Tibial nerve (tissue), 4 donors: Measurements from ENCODE around the gene FAM83G. TPM values are rescaled to one million over a fixed set of nuclear protein-coding genes. Genes with fewer than 3 reads are reported as not detected.

ENCODE experiments used
- DNase-seq, 2 donors: peaks; one replicate each; pipeline ENCODE4 v3.0.0-alpha.2; 2019; ENCODE audit warnings: low spot score in 2 of 2
- H3K27ac ChIP-seq, 4 donors: fragments of 200-600 bp; sonication (generic) in 3 of 4; one replicate each; pipeline ENCODE4 v1.5.1; 2017 to 2019; ENCODE audit warnings: mild to moderate bottlenecking in 1 of 4
- H3K27me3 ChIP-seq, 2 donors: fragments of 200-600 bp; sonication (generic) in 1 of 2; one replicate each; pipeline versions ENCODE4 v1.5.1 to v1.6.0; 2017 to 2019
- H3K36me3 ChIP-seq, 3 donors: fragments of 200-600 bp; sonication (generic); one replicate each; pipeline ENCODE4 v1.5.1; 2018 to 2019
- H3K4me1 ChIP-seq, 4 donors: fragments of 200-600 bp; sonication (generic) in 3 of 4; one replicate each; pipeline ENCODE4 v1.5.1; 2017 to 2019
- H3K4me3 ChIP-seq, 4 donors: fragments of 200-600 bp; sonication (generic) in 3 of 4; one replicate each; pipeline ENCODE4 v1.5.1; 2017 to 2019; ENCODE audit warnings: mild to moderate bottlenecking in 1 of 4, moderate library complexity in 1 of 4
- H3K9me3 ChIP-seq, 4 donors: fragments of 200-600 bp; sonication (generic) in 3 of 4; one replicate each; pipeline ENCODE4 v1.5.1; 2017 to 2019
- EP300 ChIP-seq, 2 donors: sonication (generic); formaldehyde crosslinking; IDR thresholded peaks; one replicate each; pipeline ENCODE4 v1.6.1; 2017; ENCODE audit warnings: antibody characterized with exemption in 2 of 2, mild to moderate bottlenecking in 1 of 2
- POLR2A ChIP-seq, 2 donors: fragments of 450-650 bp; IDR thresholded peaks; one replicate each; pipeline ENCODE4 v1.6.1; 2017; ENCODE audit warnings: antibody characterized with exemption in 2 of 2, mild to moderate bottlenecking in 2 of 2, moderate library complexity in 2 of 2
- WGBS, 2 donors: methylation state at CpG; one replicate each; pipeline ENCODE4 v1.1.5; 2018; 5-methylcytosine and 5-hydroxymethylcytosine counted together
- total RNA-seq, 4 donors: library from RNA; depleted of rRNA; stranded (reverse); fragments of >200 nt; gene quantifications; one replicate each; pipeline ENCODE4 v1.1.0, GENCODE V29; 2016
- TF ChIP-seq, protein P1 (sequence below), 5 experiments: fragments of 200-600 bp in 3 of 5; fragments of 450-650 bp in 2 of 5; sonication (generic) in 3 of 5; IDR thresholded peaks; one replicate each; pipeline ENCODE4 v1.5.1; 2016 to 2019; ENCODE audit warnings: antibody characterized with exemption in 5 of 5, mild to moderate bottlenecking in 3 of 5, moderate library complexity in 2 of 5

FAM83G gene
- total RNA-seq, 4 donors from 2014 or later: 1.3 to 11.8 (median 3.8) TPM

GRCh38 chr17:18951941-18952842 is 52.4 kb downstream of the FAM83G start, which contains the start of gene SLC5A10:
Gene SLC5A10 (plus strand): TSS chr17:18952165. CDS start chr17:18952206, 41 bp downstream.
- 84 to 89% methylated on average over 14 to 16 of the region's 17 CpGs for WGBS, 2 donors
- TF ChIP-seq EP300 (IDR thresholded peaks at IDR 0.05) (no peak), POLR2A (IDR thresholded peaks at IDR 0.05) (no peak)
- TF ChIP-seq, protein P1, sequence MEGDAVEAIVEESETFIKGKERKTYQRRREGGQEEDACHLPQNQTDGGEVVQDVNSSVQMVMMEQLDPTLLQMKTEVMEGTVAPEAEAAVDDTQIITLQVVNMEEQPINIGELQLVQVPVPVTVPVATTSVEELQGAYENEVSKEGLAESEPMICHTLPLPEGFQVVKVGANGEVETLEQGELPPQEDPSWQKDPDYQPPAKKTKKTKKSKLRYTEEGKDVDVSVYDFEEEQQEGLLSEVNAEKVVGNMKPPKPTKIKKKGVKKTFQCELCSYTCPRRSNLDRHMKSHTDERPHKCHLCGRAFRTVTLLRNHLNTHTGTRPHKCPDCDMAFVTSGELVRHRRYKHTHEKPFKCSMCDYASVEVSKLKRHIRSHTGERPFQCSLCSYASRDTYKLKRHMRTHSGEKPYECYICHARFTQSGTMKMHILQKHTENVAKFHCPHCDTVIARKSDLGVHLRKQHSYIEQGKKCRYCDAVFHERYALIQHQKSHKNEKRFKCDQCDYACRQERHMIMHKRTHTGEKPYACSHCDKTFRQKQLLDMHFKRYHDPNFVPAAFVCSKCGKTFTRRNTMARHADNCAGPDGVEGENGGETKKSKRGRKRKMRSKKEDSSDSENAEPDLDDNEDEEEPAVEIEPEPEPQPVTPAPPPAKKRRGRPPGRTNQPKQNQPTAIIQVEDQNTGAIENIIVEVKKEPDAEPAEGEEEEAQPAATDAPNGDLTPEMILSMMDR (IDR thresholded peaks at IDR 0.05): no peak
- no peaks in the 10 kb centered on the region for H3K9me3 ChIP-seq
- H3K27me3 ChIP-seq: no peaks in the 10 kb centered on the region
- no peak for DNase-seq
- no peak within 1 kb of the TSS for H3K4me3 ChIP-seq
- no peak within 1 kb of the TSS for H3K27ac ChIP-seq
- no peaks in the 10 kb centered on the region for H3K36me3 ChIP-seq
- H3K4me1 ChIP-seq: no peaks in the 10 kb centered on the region

- no peaks in the 10 kb centered on the region for H3K36me3 ChIP-seq
- WGBS, 2 donors: 80 to 83% methylated on average over 34 of the region's 34 CpGs
- DNase-seq: no peak
- H3K9me3 ChIP-seq: no peaks in the 10 kb centered on the region
- no peaks in the 10 kb centered on the region for H3K27me3 ChIP-seq
- no peaks in the 10 kb centered on the region for H3K4me1 ChIP-seq
- H3K27ac ChIP-seq: no peak overlapping the region
- no peak overlapping the region for H3K4me3 ChIP-seq
- TF ChIP-seq EP300 (IDR thresholded peaks at IDR 0.05) (no peak), POLR2A (IDR thresholded peaks at IDR 0.05) (no peak)
- TF ChIP-seq, protein P1 (IDR thresholded peaks at IDR 0.05): no peak
These were observed 53.3 kb downstream of the FAM83G start for GRCh38 chr17:18950944-18951905.

DNA sequence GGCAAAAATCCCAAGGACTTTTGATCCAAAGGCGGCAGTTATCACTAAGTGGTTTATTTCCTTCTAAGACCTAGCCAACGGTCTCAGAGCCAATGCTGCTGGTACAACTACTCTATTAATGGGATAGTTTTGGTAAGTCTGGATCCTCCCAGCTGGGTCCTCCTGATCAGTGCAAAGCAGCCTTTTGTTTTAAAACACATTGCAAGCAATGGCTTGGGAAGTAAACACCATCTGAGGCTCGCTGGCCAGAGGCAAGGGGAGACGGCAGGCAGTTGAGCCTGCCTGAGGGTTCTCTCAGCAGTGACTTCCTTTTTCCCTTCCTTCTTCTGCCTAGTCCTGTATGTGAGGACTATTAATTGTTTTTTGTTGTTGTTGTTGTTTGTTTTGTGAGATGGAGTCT is 54.2 kb downstream of the FAM83G start:
- Histone ChIP-seq H3K9me3 (no peaks in the 10 kb centered on the region), H3K36me3 (no peaks in the 10 kb centered on the region), H3K27ac (no peak overlapping the region), H3K4me1 (no peaks in the 10 kb centered on the region), H3K27me3 (peaks cover 0 to 6% of the 10 kb centered on the region in 2 donors), H3K4me3 (no peak overlapping the region)
- TF ChIP-seq EP300 (IDR thresholded peaks at IDR 0.05): no peak
- TF ChIP-seq, protein P1 (IDR thresholded peaks at IDR 0.05): no peak
- no peak for TF ChIP-seq POLR2A (IDR thresholded peaks at IDR 0.05)
- 64 to 74% methylated on average over 4 of the region's 4 CpGs for WGBS, 2 donors
- no peak for DNase-seq

- DNase-seq: no peak
- Histone ChIP-seq H3K27ac (no peak overlapping the region), H3K4me1 (no peaks in the 10 kb centered on the region), H3K27me3 (peaks cover 0 to 7% of the 10 kb centered on the region in 2 donors), H3K4me3 (no peak overlapping the region), H3K36me3 (no peaks in the 10 kb centered on the region), H3K9me3 (no peaks in the 10 kb centered on the region)
- whole genome bisulfite sequencing, 2 donors: 75 to 79% methylated on average over 3 to 6 of the region's 6 CpGs
- TF ChIP-seq, protein P1 (IDR thresholded peaks at IDR 0.05): no peak
These were observed 55.0 kb downstream of the FAM83G start for GRCh38 chr17:18949566-18949965.
